HepG2 (cell line): ENCODE data around the gene BMAL1. TPM values are rescaled to one million over a fixed set of nuclear protein-coding genes. Genes with fewer than 3 reads are reported as not detected.

Experiments used
- ATAC-seq: fragments of 200-7000 bp; cut with Tn5 transposase; 3 replicates; pipeline ENCODE4 v1.9.1; 2020; ENCODE audit warnings: mild to moderate bottlenecking, moderate library complexity
- BruUV-seq: library from RNA; stranded (reverse); fragments of 400-500 nt; replicated peaks from 2 replicates; lab custom pipeline; 2021; lab: Mats Ljungman, UMichigan
- CTCF ChIA-PET: fragments of 300-600 bp; formaldehyde crosslinking; extraction: SDS; loops from one replicate; lab custom pipeline; 2021; ENCODE audit warnings: low total read pairs, inconsistent platforms, low intra/inter-chr PET ratio; lab: Yijun Ruan, JAX
- POLR2A ChIA-PET: fragments of 350-600 bp; sonication (Branson Sonifier 250); formaldehyde crosslinking; loops from one replicate; lab custom pipeline; 2020; ENCODE audit warnings: antibody characterized with exemption, inconsistent platforms; lab: Yijun Ruan, JAX
- DNase-seq: peaks from one replicate; pipeline ENCODE4 v3.0.0-alpha.2; 2015; ENCODE audit warnings: low spot score
- FAIRE-seq: peaks from 3 replicates; lab custom pipeline; 2011; peaks lifted over from hg19 to GRCh38; lab: Jason Lieb, UNC
- H2AFZ ChIP-seq: one replicate; pipeline ENCODE4 v1.6.1; 2011; ENCODE audit warnings: low read length, inconsistent platforms
- H3K27ac ChIP-seq: fragments of 300-600 bp; 3 replicates; pipeline ENCODE4 v1.8.0; 2011; ENCODE audit warnings: mixed run types, mild to moderate bottlenecking, mixed read lengths, low read length, inconsistent platforms; ENCODE audit not compliant: insufficient read depth; ENCODE audit errors: extremely low read length
- H3K27me3 ChIP-seq, 2 experiments: fragments of 200-600 bp in 1 of 2; 2 replicates in 1 of 2; 3 replicates in 1 of 2; pipeline versions ENCODE4 v1.6.0 to v1.8.0; 2011; ENCODE audit warnings: low read length in 2 of 2, mild to moderate bottlenecking in 2 of 2, moderate library complexity in 2 of 2, inconsistent platforms in 1 of 2; ENCODE audit not compliant: insufficient read depth in 2 of 2, control insufficient read depth in 1 of 2
- H3K36me3 ChIP-seq, 2 experiments: fragments of 200-600 bp in 1 of 2; replicated peaks in 1 of 2; 2 replicates in 1 of 2; 3 replicates in 1 of 2; pipeline versions ENCODE4 v1.5.1 to v1.8.0; 2011; ENCODE audit warnings: low read length in 2 of 2, inconsistent platforms in 1 of 2; ENCODE audit not compliant: insufficient read depth in 2 of 2, control insufficient read depth in 1 of 2
- H3K4me1 ChIP-seq: 2 replicates; pipeline ENCODE4 v1.5.1; 2012; ENCODE audit warnings: low read length, inconsistent platforms; ENCODE audit not compliant: insufficient read depth
- H3K4me2 ChIP-seq: 2 replicates; pipeline ENCODE4 v1.6.0; 2011; ENCODE audit warnings: low read depth, low read length, inconsistent platforms
- H3K4me3 ChIP-seq, 3 experiments: fragments of 200-600 bp in 1 of 3; sonication (generic), shearing (Covaris generic) in 1 of 3; replicated peaks in 1 of 3; 2 replicates each; pipeline ENCODE4 v1.5.1; 2011 to 2016; ENCODE audit warnings: low read length in 3 of 3, inconsistent platforms in 2 of 3, low read depth in 2 of 3, mild to moderate bottlenecking in 2 of 3, control low read depth in 1 of 3, mixed read lengths in 1 of 3; ENCODE audit not compliant: insufficient read depth in 1 of 3
- H3K79me2 ChIP-seq: one replicate; pipeline ENCODE4 v1.6.1; 2011; ENCODE audit warnings: low read length, inconsistent platforms; ENCODE audit not compliant: insufficient read depth
- H3K9ac ChIP-seq: 2 replicates; pipeline ENCODE4 v1.6.0; 2011; ENCODE audit warnings: mild to moderate bottlenecking, low read depth, low read length, inconsistent platforms; ENCODE audit not compliant: insufficient read depth
- H3K9me3 ChIP-seq: 2 replicates; pipeline ENCODE4 v1.5.1; 2012; ENCODE audit warnings: mild to moderate bottlenecking, low read length
- H4K20me1 ChIP-seq: 2 replicates; pipeline ENCODE4 v1.6.0; 2011; ENCODE audit warnings: inconsistent platforms, mild to moderate bottlenecking, low read length, moderate library complexity; ENCODE audit not compliant: insufficient read depth
- AHR ChIP-seq: IDR thresholded peaks from 2 replicates; pipeline ENCODE4 v1.6.1; 2018; ENCODE audit warnings: missing genetic modification reagents, missing compliant biosample characterization
- HOMEZ ChIP-seq: IDR thresholded peaks from 2 replicates; pipeline ENCODE4 v1.6.1; 2016; ENCODE audit warnings: low read depth
- IRX3 ChIP-seq: sonication (generic); formaldehyde crosslinking; IDR thresholded peaks from 2 replicates; pipeline ENCODE4 v1.8.1; 2023; ENCODE audit warnings: mild to moderate bottlenecking, low read depth, missing genetic modification reagents, borderline replicate concordance
- KAT2B ChIP-seq: fragments of 150-350 bp; IDR thresholded peaks from 2 replicates; pipeline ENCODE4 v1.6.1; 2014; ENCODE audit warnings: low read depth, low read length, borderline replicate concordance
- MXD4 ChIP-seq: IDR thresholded peaks from 2 replicates; pipeline ENCODE4 v1.6.1; 2016; ENCODE audit warnings: mild to moderate bottlenecking, missing biosample characterization, missing genetic modification reagents
- MYPOP ChIP-seq: sonication (generic); formaldehyde crosslinking; IDR thresholded peaks from 2 replicates; pipeline ENCODE4 v1.8.1; 2023; ENCODE audit warnings: mild to moderate bottlenecking, moderate library complexity, missing genetic modification reagents
- MZF1 ChIP-seq: sonication (generic); formaldehyde crosslinking; IDR thresholded peaks from 2 replicates; pipeline ENCODE4 v1.8.1; 2023; ENCODE audit warnings: mild to moderate bottlenecking, missing genetic modification reagents, borderline replicate concordance
- NFATC3 ChIP-seq: sonication (generic); formaldehyde crosslinking; IDR thresholded peaks from 2 replicates; pipeline ENCODE4 v1.5.1; 2020; ENCODE audit warnings: mild to moderate bottlenecking, missing genetic modification reagents
- RARA ChIP-seq: IDR thresholded peaks from 2 replicates; pipeline ENCODE4 v1.6.1; 2016; ENCODE audit warnings: missing genetic modification reagents, missing compliant biosample characterization
- SIX1 ChIP-seq: sonication (generic); formaldehyde crosslinking; IDR thresholded peaks from 2 replicates; pipeline ENCODE4 v1.4.0; 2020; ENCODE audit warnings: missing genetic modification reagents, borderline replicate concordance
- SMARCE1 ChIP-seq: fragments of 450-650 bp; IDR thresholded peaks from 2 replicates; pipeline ENCODE4 v1.6.1; 2017; ENCODE audit warnings: borderline replicate concordance
- SP2 ChIP-seq: sonication (generic); formaldehyde crosslinking; IDR thresholded peaks from 2 replicates; pipeline ENCODE4 v1.5.1; 2020; ENCODE audit warnings: mild to moderate bottlenecking, missing genetic modification reagents
- TCF7L2 ChIP-seq: IDR thresholded peaks from 2 replicates; pipeline ENCODE4 v1.6.1; 2011; ENCODE audit warnings: mild to moderate bottlenecking, low read depth, low read length, moderate library complexity
- ZBTB8A ChIP-seq: sonication (generic); formaldehyde crosslinking; IDR thresholded peaks from 2 replicates; pipeline ENCODE4 v1.4.0; 2020; ENCODE audit warnings: mild to moderate bottlenecking, low read depth, missing genetic modification reagents, borderline replicate concordance
- ZKSCAN8 ChIP-seq: IDR thresholded peaks from 2 replicates; pipeline ENCODE4 v1.6.1; 2016; ENCODE audit warnings: borderline replicate concordance, missing genetic modification reagents, missing compliant biosample characterization
- ZNF232 ChIP-seq: sonication (generic); formaldehyde crosslinking; IDR thresholded peaks from 2 replicates; pipeline ENCODE4 v1.4.0; 2020; ENCODE audit warnings: missing genetic modification reagents, borderline replicate concordance
- ZNF335 ChIP-seq: sonication (generic); formaldehyde crosslinking; IDR thresholded peaks from 2 replicates; pipeline ENCODE4 v1.4.0; 2020; ENCODE audit warnings: missing genetic modification reagents
- ZNF33B ChIP-seq: sonication (generic); formaldehyde crosslinking; IDR thresholded peaks from 2 replicates; pipeline ENCODE4 v1.5.1; 2020; ENCODE audit warnings: mild to moderate bottlenecking, missing genetic modification reagents
- ZSCAN20 ChIP-seq: sonication (generic); formaldehyde crosslinking; IDR thresholded peaks from 2 replicates; pipeline ENCODE4 v1.4.0; 2020; ENCODE audit warnings: missing genetic modification reagents, mild to moderate bottlenecking, borderline replicate concordance
- WGBS: methylation state at CpG from one replicate; pipeline ENCODE4 v1.1.6; 2017; ENCODE audit warnings: low lambda C conversion rate; 5-methylcytosine and 5-hydroxymethylcytosine counted together
- in situ Hi-C: cut with HindIII; loops from 2 replicates; pipeline ENCODE4 v1.10.0; 2017; ENCODE audit warnings: low pct_unique_long_range_greater_than_20kb; ENCODE audit not compliant: extremely low pct_ligation_motif_present
- intact Hi-C: fragments of 100-400 bp; cut with micrococcal nuclease; formaldehyde crosslinking; loops from one replicate; pipeline ENCODE4 v1.10.0; 2022; ENCODE audit not compliant: unreplicated experiment
- polyA plus RNA-seq, 8 experiments: library from polyadenylated mRNA; depleted of rRNA in 3 of 8; stranded (reverse) in 7 of 8; unstranded in 1 of 8; fragments of >200 nt; fragmentation: Illumina TruSeq in 4 of 8; extraction: Trizol in 4 of 8; gene quantifications; 2 replicates each; pipeline versions ENCODE4 v1.2.1 to v1.2.3, GENCODE V29; 2011 to 2016; ENCODE audit warnings: low read depth in 4 of 8, missing spikeins in 1 of 8, mixed read lengths in 1 of 8; ENCODE audit not compliant: insufficient read depth in 1 of 8
- total RNA-seq, 5 experiments: library from RNA; depleted of rRNA; stranded (reverse); fragments of >200 nt; fragmentation: Illumina TruSeq; extraction: Trizol; gene quantifications; 2 replicates each; pipeline ENCODE4 v1.2.3, GENCODE V29; 2016; ENCODE audit warnings: low read depth in 1 of 5

BMAL1 gene
- total and polyA plus RNA-seq, 2 of the 13 experiments (the other 11 are each of a cell fraction or from before 2014, with no cell fraction given): 4.5 to 4.8 TPM

GRCh38 chr11:13271060-13271693 lies 6.4 kb upstream of the BMAL1 start (continued):
- TF ChIP-seq MYPOP (CRISPR knock-in tag) (no peak), ZNF232 (CRISPR knock-in tag) (no peak), AHR (CRISPR knock-in tag) (no peak), ZNF33B (no peak)

- peak overlapping the region; percentile 89 for H2AFZ ChIP-seq
- no peaks in the 10 kb centered on the region; the same call in 1 of the 2 replicates for H3K4me1 ChIP-seq
- H3K9ac ChIP-seq: peak overlapping the region; percentile 40; the same call in 1 of the 2 replicates
- no peak overlapping the region for H3K27ac ChIP-seq
- DNase-seq (no peak), FAIRE-seq (no peak), ATAC-seq (no peak)
- H3K79me2 ChIP-seq: no peaks in the 10 kb centered on the region
- 41% methylated on average over 8 of the region's 8 CpGs for WGBS
- POLR2A ChIA-PET: no interaction called here
- CTCF ChIA-PET: no interaction called here
- BruUV-seq: no TSS peak
- TF ChIP-seq SIX1 (CRISPR knock-in tag) (no peak), ZBTB8A (CRISPR knock-in tag) (no peak), ZSCAN20 (no peak), ZKSCAN8 (CRISPR knock-in tag) (no peak), IRX3 (CRISPR knock-in tag) (no peak), MXD4 (CRISPR knock-in tag) (no peak), ZNF335 (CRISPR knock-in tag) (no peak), SP2 (CRISPR knock-in tag) (no peak), MZF1 (no peak), HOMEZ (CRISPR knock-in tag) (no peak), RARA (CRISPR knock-in tag) (no peak), NFATC3 (CRISPR knock-in tag) (no peak), SMARCE1 (no peak), KAT2B (no peak), TCF7L2 (no peak)
- H4K20me1 ChIP-seq: no peaks in the 10 kb centered on the region; the same call in 1 of the 2 replicates
- in situ Hi-C loops (no loop called here), intact Hi-C loops (loop anchor here (10.0 kb wide), 1 partner anchor 58 kb away; no protein-coding TSS in a partner anchor)
- H3K9me3 ChIP-seq: no peaks in the 10 kb centered on the region
- peak overlapping the region; percentile 95 for H3K4me2 ChIP-seq
- H3K36me3 ChIP-seq: no peaks in the 10 kb centered on the region
- H3K27me3 ChIP-seq: peaks cover 3 to 41% of the 10 kb centered on the region in 2 experiments; a peak in 4 of 5 replicates
- H3K4me3 ChIP-seq: peak overlapping the region; percentile 69 to 73 (median 71)
Observed at GRCh38 chr11:13276454-13276831, 1.1 kb upstream of the BMAL1 start.
